ENCODE results near the gene PRKG1.

The PRKG1 gene

GRCh38 chr10:51227897-51228713, 153.8 kb downstream of the PRKG1 start:
- TF ChIP-seq, protein P1, sequence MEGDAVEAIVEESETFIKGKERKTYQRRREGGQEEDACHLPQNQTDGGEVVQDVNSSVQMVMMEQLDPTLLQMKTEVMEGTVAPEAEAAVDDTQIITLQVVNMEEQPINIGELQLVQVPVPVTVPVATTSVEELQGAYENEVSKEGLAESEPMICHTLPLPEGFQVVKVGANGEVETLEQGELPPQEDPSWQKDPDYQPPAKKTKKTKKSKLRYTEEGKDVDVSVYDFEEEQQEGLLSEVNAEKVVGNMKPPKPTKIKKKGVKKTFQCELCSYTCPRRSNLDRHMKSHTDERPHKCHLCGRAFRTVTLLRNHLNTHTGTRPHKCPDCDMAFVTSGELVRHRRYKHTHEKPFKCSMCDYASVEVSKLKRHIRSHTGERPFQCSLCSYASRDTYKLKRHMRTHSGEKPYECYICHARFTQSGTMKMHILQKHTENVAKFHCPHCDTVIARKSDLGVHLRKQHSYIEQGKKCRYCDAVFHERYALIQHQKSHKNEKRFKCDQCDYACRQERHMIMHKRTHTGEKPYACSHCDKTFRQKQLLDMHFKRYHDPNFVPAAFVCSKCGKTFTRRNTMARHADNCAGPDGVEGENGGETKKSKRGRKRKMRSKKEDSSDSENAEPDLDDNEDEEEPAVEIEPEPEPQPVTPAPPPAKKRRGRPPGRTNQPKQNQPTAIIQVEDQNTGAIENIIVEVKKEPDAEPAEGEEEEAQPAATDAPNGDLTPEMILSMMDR (IDR thresholded peaks at IDR 0.05; ENCODE audit: low read depth, low read length) = no peak
- no peaks in the 10 kb centered on the region for H3K36me3 ChIP-seq
- no peak overlapping the region for H3K4me3 ChIP-seq (ENCODE audit: low read depth, low read length)
- H3K9me3 ChIP-seq (ENCODE audit: severe bottlenecking) = no peaks in the 10 kb centered on the region
- DNase-seq = no peak
- H3K27me3 ChIP-seq (ENCODE audit: insufficient read depth, low read depth, severe bottlenecking) = no peaks in the 10 kb centered on the region
- no peak overlapping the region for H3K27ac ChIP-seq

GRCh38 chr10:51228714-51229100, 154.4 kb downstream of the PRKG1 start:
- H3K27ac ChIP-seq = no peak overlapping the region
- no peaks in the 10 kb centered on the region for H3K27me3 ChIP-seq (ENCODE audit: insufficient read depth, low read depth, severe bottlenecking)
- no peaks in the 10 kb centered on the region for H3K36me3 ChIP-seq
- no peak for DNase-seq
- H3K4me3 ChIP-seq (ENCODE audit: low read depth, low read length) = no peak overlapping the region
- TF ChIP-seq, protein P1 (IDR thresholded peaks at IDR 0.05; ENCODE audit: low read depth, low read length) = no peak
- no peaks in the 10 kb centered on the region for H3K9me3 ChIP-seq (ENCODE audit: severe bottlenecking)

DNA sequence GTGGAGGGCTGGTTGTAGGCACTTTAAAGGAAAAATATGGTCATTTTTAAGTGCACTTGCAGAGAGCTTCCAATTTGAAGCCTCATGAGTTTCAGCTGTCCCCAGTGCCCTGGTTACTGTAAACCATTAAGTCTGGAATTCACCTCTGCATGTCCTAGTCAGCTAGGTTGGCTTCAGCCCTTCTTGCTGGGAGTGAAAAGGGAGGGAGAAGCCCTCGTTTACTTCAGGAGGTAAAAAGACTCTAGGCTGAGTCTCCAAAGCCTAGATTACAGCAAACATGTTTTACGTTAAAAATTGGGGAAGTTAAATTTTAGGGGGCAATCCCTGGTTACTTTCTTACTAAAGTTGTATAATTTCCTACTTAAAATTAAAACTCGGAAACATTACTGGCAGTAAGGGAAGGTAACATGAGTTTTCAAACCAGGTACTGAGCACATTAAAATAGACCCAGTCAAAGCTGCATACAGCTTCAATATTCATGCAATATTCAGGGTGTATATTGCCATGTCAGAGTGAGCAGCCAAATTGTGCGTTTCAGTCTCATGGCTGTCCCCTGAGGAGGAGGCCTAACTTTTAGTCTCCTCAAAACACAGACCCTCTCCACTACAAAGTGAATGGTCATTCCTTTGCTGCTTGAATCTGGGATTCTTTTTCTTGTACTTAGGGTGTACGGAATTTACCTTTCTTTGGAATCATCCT, 156.7 kb downstream of the PRKG1 start:
- no peak for DNase-seq
- Histone ChIP-seq H3K27ac (no peak overlapping the region), H3K4me3 (ENCODE audit: low read depth, low read length) (no peak overlapping the region), H3K36me3 (no peaks in the 10 kb centered on the region), H3K9me3 (ENCODE audit: severe bottlenecking) (no peaks in the 10 kb centered on the region), H3K27me3 (ENCODE audit: insufficient read depth, low read depth, severe bottlenecking) (no peaks in the 10 kb centered on the region)
- TF ChIP-seq, protein P1 (IDR thresholded peaks at IDR 0.05; ENCODE audit: low read depth, low read length) = no peak

- H3K27ac ChIP-seq = no peak overlapping the region
- no peaks in the 10 kb centered on the region for H3K9me3 ChIP-seq (ENCODE audit: severe bottlenecking)
- TF ChIP-seq, protein P1 (IDR thresholded peaks at IDR 0.05; ENCODE audit: low read depth, low read length) = no peak
- H3K27me3 ChIP-seq (ENCODE audit: insufficient read depth, low read depth, severe bottlenecking) = no peaks in the 10 kb centered on the region
- no peak overlapping the region for H3K4me3 ChIP-seq (ENCODE audit: low read depth, low read length)
- DNase-seq = no peak
- H3K36me3 ChIP-seq = no peaks in the 10 kb centered on the region
Observed at GRCh38 chr10:51231754-51232153, 157.5 kb downstream of the PRKG1 start.

- H3K27ac ChIP-seq = no peak overlapping the region
- TF ChIP-seq, protein P1 (IDR thresholded peaks at IDR 0.05; ENCODE audit: low read depth, low read length) = no peak
Observed at GRCh38 chr10:51233337-51234100, 159.2 kb downstream of the PRKG1 start.

More at GRCh38 chr10:51233337-51234100, 159.2 kb downstream of the PRKG1 start:
- Histone ChIP-seq H3K9me3 (ENCODE audit: severe bottlenecking) (no peaks in the 10 kb centered on the region), H3K4me3 (ENCODE audit: low read depth, low read length) (no peak overlapping the region), H3K27me3 (ENCODE audit: insufficient read depth, low read depth, severe bottlenecking) (no peaks in the 10 kb centered on the region), H3K36me3 (no peaks in the 10 kb centered on the region)
- no peak for DNase-seq

All from WERI-Rb-1 (cell line).